Urothelium cell line (cell line): ENCODE measurements around the gene TTLL6.
"Not testable (repeated sequence)": the region's sequence is repeated elsewhere in the genome, so short reads cannot be mapped to it uniquely, and the experiment has no call there.

ENCODE experiments used
- DNase-seq: peaks from one replicate; pipeline ENCODE4 v3.0.0; 2011; ENCODE audit warnings: low spot score, mixed read lengths
- FAIRE-seq: peaks from 2 replicates; lab custom pipeline; 2011; peaks lifted over from hg19 to GRCh38; lab: Jason Lieb, UNC

The TTLL6 gene

GRCh38 chr17:48816438-48816773 lies 623 bp downstream of the TTLL6 start:
- DNase-seq (no peak), FAIRE-seq (no peak)

- FAIRE-seq (no peak), DNase-seq (no peak)
Measured at GRCh38 chr17:48815311-48815710, 1.7 kb downstream of the TTLL6 start.

GRCh38 chr17:48814504-48814903 lies 2.5 kb downstream of the TTLL6 start:
- FAIRE-seq (no peak), DNase-seq (peak; percentile 74)

GRCh38 chr17:48812001-48812400 lies 5.0 kb downstream of the TTLL6 start:
- no peak for FAIRE-seq
- DNase-seq = no peak

GRCh38 chr17:48809182-48809581 lies 7.8 kb downstream of the TTLL6 start:
- FAIRE-seq (no peak), DNase-seq (no peak)

GRCh38 chr17:48804936-48805411 lies 12.1 kb downstream of the TTLL6 start:
- FAIRE-seq (no peak), DNase-seq (peak; percentile 88)

GRCh38 chr17:48800626-48801217 lies 16.3 kb downstream of the TTLL6 start:
- FAIRE-seq = no peak
- DNase-seq = no peak

- DNase-seq = no peak
Measured at GRCh38 chr17:48799069-48799723, 17.8 kb downstream of the TTLL6 start.

GRCh38 chr17:48796163-48796522 lies 20.9 kb downstream of the TTLL6 start:
- not testable (repeated sequence) for DNase-seq, FAIRE-seq

More at GRCh38 chr17:48799069-48799723, 17.8 kb downstream of the TTLL6 start:
- no peak for FAIRE-seq

GRCh38 chr17:48795444-48796162 lies 21.4 kb downstream of the TTLL6 start:
- DNase-seq (peak; percentile 74), FAIRE-seq (no peak)

GRCh38 chr17:48792033-48792798 lies 24.8 kb downstream of the TTLL6 start:
- no peak for DNase-seq

GRCh38 chr17:48791128-48792032 lies 25.6 kb downstream of the TTLL6 start:
- FAIRE-seq (no peak), DNase-seq (peak; percentile 81)

More at GRCh38 chr17:48792033-48792798, 24.8 kb downstream of the TTLL6 start:
- FAIRE-seq = no peak

- FAIRE-seq = no peak
Measured at GRCh38 chr17:48790607-48791127, 26.4 kb downstream of the TTLL6 start.

GRCh38 chr17:48787828-48788227 lies 29.2 kb downstream of the TTLL6 start:
- FAIRE-seq = no peak

More at GRCh38 chr17:48790607-48791127, 26.4 kb downstream of the TTLL6 start:
- DNase-seq = no peak

GRCh38 chr17:48779421-48779820 lies 37.6 kb downstream of the TTLL6 start:
- FAIRE-seq = no peak
- DNase-seq = no peak

More at GRCh38 chr17:48787828-48788227, 29.2 kb downstream of the TTLL6 start:
- DNase-seq = no peak

- DNase-seq (no peak), FAIRE-seq (no peak)
Measured at GRCh38 chr17:48776602-48777001, 40.4 kb downstream of the TTLL6 start.

GRCh38 chr17:48773245-48773644 lies 43.8 kb downstream of the TTLL6 start:
- DNase-seq (no peak), FAIRE-seq (no peak)

- DNase-seq (no peak), FAIRE-seq (no peak)
Measured at GRCh38 chr17:48770954-48771353, 46.1 kb downstream of the TTLL6 start.

GRCh38 chr17:48769009-48769675 lies 47.9 kb downstream of the TTLL6 start:
- DNase-seq = no peak
- FAIRE-seq = no peak
